ENCODE data around the gene ZBED4. TPM values are rescaled to one million over a fixed set of nuclear protein-coding genes. Genes with fewer than 3 reads are reported as not detected.

Gene ZBED4
- total and polyA plus RNA-seq, 2 of the 13 experiments (the other 11 are each of a cell fraction or from before 2014, with no cell fraction given): 5.4 to 9.6 TPM

DNA sequence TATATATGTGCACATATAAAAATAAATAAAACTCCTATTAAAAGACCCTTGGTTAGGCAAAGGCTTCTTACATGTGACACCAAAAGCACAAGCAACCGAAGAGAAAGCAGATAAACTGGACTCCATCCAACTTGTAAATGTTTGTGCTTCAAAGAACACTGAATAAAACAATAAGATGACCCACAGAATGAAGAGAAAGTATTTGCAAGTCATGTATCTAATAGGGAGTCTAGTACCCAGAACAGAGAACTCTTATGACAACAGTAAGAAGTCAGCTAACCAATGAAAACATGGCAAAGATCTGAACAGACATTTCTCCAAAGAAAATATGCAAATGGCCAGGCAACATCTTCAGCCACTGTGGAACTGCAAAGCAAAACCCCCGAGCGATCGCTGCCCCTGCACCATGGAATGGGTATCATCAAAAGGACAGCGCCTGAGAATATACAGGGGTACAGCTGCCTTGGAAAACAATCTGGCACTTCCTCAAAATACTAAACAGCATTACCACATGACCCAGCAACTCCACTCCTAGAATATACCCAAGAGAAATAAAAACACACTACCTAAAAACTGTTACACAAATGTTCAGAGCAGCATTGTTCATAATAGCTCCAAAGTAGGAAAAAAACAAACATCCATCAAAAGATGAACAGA, 43.2 kb upstream of the ZBED4 start:
- no peak for ATAC-seq
- POLR2A ChIA-PET: no interaction called here
- no peak overlapping the region for H3K4me2 ChIP-seq (ENCODE audit: low read depth, low read length)
- H3K36me3 ChIP-seq (replicated peaks in 1 of 2; ENCODE audit: control insufficient read depth in 1 of 2, insufficient read depth in 2 of 2, low read length in 2 of 2): peaks cover 10 to 32% of the 10 kb centered on the region in 2 experiments; a peak in 4 of 5 replicates
- in situ Hi-C loops (cut with HindIII; ENCODE audit: extremely low pct_ligation_motif_present, low pct_unique_long_range_greater_than_20kb) (no loop called here), intact Hi-C loops (cut with micrococcal nuclease; ENCODE audit: unreplicated experiment) (no loop called here)
- H4K20me1 ChIP-seq (ENCODE audit: insufficient read depth, low read length): peaks cover 65% of the 10 kb centered on the region
- no peaks in the 10 kb centered on the region for H3K27me3 ChIP-seq (ENCODE audit: control insufficient read depth in 1 of 2, insufficient read depth in 2 of 2, low read length in 2 of 2)
- FAIRE-seq: no peak
- peaks cover 89% of the 10 kb centered on the region for H3K79me2 ChIP-seq (ENCODE audit: insufficient read depth, low read length)
- H3K27ac ChIP-seq (ENCODE audit: extremely low read length, insufficient read depth, low read length): no peak overlapping the region
- TF ChIP-seq KLF9 (CRISPR knock-in tag; IDR thresholded peaks at IDR 0.05; ENCODE audit: low read depth) (no peak), ZNF891 (CRISPR knock-in tag; IDR thresholded peaks at IDR 0.05) (no peak), SYNCRIP (IDR thresholded peaks at IDR 0.05; ENCODE audit: insufficient read depth, low read depth, low read length) (no peak), YY1 (IDR thresholded peaks at IDR 0.05; ENCODE audit: insufficient read depth, insufficient replicate concordance, low read depth, low read length) (no peak), ZNF20 (CRISPR knock-in tag; IDR thresholded peaks at IDR 0.05) (no peak), ZNF776 (CRISPR knock-in tag; IDR thresholded peaks at IDR 0.05) (no peak), SETDB1 (CRISPR knock-in tag; IDR thresholded peaks at IDR 0.05; ENCODE audit: borderline replicate concordance) (no peak), NCOA2 (CRISPR knock-in tag; IDR thresholded peaks at IDR 0.05) (no peak), ZNF441 (CRISPR knock-in tag; IDR thresholded peaks at IDR 0.05; ENCODE audit: borderline replicate concordance) (no peak), ZNF552 (CRISPR knock-in tag; IDR thresholded peaks at IDR 0.05; ENCODE audit: borderline replicate concordance) (no peak), FOXO4 (CRISPR knock-in tag; conservative IDR thresholded peaks at IDR 0.05) (no peak), ZNF337 (CRISPR knock-in tag; IDR thresholded peaks at IDR 0.05; ENCODE audit: borderline replicate concordance, low read depth) (no peak), ZNF343 (CRISPR knock-in tag; IDR thresholded peaks at IDR 0.05) (no peak), ZNF570 (CRISPR knock-in tag; IDR thresholded peaks at IDR 0.05; ENCODE audit: borderline replicate concordance) (no peak), ZNF713 (CRISPR knock-in tag; IDR thresholded peaks at IDR 0.05) (no peak)
- TF ChIP-seq, protein P1, sequence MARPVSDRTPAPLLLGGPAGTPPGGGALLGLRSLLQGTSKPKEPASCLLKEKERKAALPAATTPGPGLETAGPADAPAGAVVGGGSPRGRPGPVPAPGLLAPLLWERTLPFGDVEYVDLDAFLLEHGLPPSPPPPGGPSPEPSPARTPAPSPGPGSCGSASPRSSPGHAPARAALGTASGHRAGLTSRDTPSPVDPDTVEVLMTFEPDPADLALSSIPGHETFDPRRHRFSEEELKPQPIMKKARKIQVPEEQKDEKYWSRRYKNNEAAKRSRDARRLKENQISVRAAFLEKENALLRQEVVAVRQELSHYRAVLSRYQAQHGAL (CRISPR knock-in tag; IDR thresholded peaks at IDR 0.05; ENCODE audit: not compliant biosample characterization): no peak
- H3K9me3 ChIP-seq (ENCODE audit: low read length): no peaks in the 10 kb centered on the region
- H3K9ac ChIP-seq (ENCODE audit: insufficient read depth, low read depth, low read length): no peak overlapping the region
- H3K4me3 ChIP-seq (replicated peaks in 1 of 3; ENCODE audit: insufficient read depth in 1 of 3, low read depth in 2 of 3, low read length in 3 of 3): no peak overlapping the region
- WGBS (ENCODE audit: low lambda C conversion rate): 97% methylated on average over 5 of the region's 5 CpGs
- DNase-seq (ENCODE audit: low spot score): no peak
- no peak overlapping the region for H2AFZ ChIP-seq (ENCODE audit: low read length)
- BruUV-seq (replicated peaks): no TSS peak
- H3K4me1 ChIP-seq (ENCODE audit: insufficient read depth, low read length): peaks cover 7% of the 10 kb centered on the region; the same call in 1 of the 2 replicates
- CTCF ChIA-PET (ENCODE audit: low intra/inter-chr PET ratio, low total read pairs): no interaction called here

All from HepG2 (cell line).